Activated CD4-positive, alpha-beta T cell treated with anti-CD3 and anti-CD28 coated beads, Interleukin-2, Interleukin-4, amounts not matched to agents 100 ng/mL and 50 ng/mL, durations not matched to agents 16 hours and 8 hours (primary cell): ENCODE measurements around the gene FZD10.

Experiments used
- DNase-seq: peaks from one replicate; pipeline ENCODE4 v3.0.0-alpha.2; 2020; ENCODE audit warnings: low spot score

Gene FZD10

DNA sequence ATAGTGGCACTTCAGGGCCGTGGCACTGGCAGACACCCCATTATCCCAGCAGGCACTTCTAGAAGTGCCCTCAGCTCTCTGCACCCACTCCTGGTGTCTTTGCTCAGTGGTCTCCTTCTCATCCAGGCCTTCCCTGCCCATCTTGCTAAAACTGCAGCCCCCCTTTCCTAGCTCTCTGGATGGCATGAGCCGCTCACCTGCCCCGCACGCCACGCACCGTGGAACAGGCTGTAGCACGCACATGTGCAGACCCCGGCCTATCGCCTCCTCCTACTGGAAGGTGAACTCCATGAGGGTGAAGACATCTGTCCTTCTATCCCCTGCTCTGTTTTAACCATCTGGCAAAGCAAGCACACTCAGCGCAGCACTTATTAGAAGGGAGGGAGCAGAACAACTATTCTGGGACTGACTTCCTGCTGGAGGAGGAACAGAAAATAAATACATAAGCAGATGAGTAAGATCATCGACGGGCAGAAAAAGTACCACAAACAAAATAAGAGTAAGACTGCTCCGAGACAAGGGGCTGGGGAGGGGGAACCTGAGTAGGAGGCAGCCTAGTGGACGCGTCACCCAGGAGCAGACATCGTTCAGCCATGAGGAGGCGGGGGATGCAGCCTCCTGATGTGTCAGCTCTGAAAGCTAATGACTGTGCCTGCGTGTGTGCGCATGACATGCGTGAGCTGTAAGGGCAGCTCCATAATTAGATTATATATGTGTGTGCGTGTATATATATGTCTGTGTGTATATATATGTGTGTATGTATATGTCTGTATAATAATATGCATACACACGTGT is 7.8 kb upstream of the FZD10 start:
- no peak for DNase-seq

DNA sequence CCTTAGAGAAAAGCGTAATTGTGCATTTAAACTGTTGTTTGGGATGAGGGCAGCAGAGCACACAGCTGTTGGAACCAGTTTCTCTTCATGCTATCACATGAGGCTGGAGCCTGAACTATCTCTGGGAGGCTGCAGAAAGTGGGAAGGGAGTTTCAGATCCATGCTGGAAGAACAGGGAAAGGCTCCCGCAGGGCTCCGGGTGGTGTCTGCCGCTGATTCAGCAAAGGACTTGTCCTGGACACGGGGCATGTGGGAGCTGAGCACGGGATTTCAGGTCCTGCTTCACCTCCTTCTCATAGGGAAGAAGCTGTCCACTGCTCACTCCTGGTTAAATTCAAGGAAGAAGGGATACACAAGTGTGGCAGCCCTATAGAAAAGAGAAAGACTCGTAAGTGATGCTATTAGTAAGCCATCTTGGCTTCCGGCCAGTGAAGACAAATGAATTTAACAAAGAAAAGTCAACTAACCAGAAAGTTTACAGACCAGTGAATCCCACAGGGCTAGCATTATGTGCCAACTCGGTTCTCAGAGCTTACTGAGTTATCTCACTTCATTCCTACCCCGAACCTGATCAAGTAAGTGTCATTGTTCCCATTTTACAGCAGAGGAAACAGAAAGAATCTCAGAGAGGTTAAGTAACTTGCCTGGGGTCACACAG is 6.7 kb upstream of the FZD10 start:
- no peak for DNase-seq

DNA sequence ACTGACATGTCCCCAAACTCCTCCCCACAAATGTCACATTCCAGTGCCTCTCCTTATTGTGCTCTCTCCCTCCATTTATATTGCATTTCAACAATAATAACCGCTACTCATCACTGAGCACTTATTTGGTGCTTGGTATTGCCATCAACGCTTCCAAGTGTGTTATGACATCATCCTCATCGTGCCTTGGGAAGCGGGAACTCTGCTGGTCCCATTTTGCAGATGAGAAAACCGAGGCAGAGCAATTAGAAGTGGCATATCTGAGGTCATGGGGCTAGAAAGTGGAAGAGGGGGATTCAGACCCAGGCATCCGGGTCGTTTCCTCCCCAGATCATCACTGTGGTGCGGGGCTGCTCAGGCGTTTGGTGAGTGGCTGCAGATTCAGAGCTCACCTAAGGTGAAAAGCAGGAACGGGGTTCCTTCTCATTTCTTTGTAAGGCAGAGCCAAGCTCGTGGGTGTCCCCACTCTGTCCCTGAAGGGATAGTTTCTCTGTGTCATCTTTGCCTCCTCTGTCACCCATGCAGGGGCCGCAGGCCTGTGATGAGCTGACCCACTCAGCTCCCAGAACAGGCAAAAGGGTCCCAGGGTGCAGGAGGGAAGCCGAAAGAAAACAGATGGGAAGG is 5.5 kb upstream of the FZD10 start:
- no peak for DNase-seq

DNA sequence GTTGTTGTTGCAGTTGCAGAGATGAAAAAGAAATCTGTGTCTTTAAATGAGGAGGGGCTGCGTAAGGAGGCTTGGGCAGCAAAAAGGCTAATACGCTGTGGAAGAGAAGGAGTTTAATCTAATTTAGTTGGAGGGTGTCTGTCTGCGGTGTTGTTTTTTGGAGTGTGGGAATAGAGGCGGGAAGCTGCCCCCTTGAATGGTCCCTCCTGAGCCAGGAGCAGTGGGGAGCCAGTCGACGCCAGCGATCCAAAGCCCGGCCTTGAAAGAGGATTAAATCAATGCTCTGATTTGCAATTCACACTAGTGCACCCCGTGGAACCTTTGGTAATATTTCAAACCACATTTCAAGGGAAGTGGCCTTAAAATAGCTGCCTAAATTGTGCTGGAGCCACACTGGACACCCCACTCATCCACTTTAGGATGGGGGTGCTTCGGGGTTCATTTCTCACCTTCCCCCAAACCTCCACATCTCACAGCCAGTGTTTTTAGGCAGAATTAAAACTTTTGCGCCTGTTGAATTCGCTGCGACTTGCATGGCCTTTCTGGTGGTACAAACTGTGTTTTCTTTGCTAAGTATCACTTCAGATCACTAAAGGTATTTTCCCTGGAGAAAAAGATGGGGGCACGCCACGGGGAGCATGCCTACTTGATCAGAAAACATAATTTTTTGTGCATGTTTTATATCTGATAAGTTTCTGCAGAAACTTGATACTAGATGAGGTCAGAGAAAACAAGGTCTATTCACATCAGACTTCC is 4.1 kb upstream of the FZD10 start:
- DNase-seq, result no peak

DNA sequence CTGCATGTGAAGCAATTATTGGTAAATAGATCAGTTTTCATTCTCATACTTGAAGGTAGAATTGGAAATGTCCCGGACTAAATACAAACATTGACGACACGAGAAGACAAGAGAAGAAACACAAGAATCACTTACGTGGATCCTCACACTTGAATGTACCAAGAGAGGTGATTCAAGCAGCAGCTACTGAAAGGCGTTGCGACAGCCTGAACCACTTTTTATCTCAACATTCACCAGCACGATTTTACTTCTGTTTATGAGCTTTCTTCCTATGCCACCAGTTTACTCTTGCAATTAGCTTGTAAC is 3.6 kb upstream of the FZD10 start:
- no peak for DNase-seq

DNA sequence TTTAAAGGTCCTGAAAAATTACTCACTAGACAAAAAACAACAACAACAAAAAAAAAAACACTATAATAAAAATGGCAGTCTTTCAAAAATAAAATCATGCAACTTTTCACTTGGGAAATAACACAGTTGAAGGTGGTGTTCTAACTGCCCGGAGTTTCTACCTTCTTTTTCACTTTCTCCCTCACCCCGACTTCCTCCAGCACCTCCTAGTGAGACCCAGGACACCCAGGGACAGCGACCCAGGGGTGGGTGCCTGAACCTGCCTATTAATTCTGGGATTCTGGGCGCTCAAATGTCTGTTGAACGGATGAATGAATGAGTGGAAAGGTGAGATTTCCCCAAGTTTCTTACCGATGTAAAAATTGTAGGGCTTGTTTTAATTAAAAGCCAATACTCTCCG is 2.0 kb upstream of the FZD10 start:
- DNase-seq, result no peak

DNA sequence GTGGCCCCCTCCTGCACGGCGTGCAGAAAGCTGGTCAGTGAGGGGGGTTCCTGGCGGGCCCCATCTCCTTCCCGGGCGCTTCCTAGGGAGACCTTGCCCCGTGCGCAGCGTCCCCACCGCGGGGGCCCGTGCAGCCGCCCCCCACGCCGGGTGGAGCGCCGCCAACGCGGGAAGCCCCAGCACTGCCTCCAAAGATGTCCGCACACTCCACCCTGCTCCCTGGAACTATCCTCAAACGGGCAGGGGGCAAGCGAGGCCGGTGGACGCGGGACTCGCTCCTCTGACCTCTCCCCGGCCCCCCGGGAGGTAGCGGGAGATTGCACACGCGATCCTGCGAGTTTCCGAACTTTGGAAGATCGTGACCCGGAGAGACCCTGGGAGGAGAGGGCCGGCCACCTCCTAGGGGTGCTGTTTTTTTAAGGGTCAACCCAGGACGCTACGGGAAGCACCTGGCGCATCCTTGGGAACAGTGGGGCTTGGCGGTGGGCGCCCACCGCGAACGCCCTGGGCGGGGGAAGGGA is 1.5 kb upstream of the FZD10 start:
- no peak for DNase-seq

DNA sequence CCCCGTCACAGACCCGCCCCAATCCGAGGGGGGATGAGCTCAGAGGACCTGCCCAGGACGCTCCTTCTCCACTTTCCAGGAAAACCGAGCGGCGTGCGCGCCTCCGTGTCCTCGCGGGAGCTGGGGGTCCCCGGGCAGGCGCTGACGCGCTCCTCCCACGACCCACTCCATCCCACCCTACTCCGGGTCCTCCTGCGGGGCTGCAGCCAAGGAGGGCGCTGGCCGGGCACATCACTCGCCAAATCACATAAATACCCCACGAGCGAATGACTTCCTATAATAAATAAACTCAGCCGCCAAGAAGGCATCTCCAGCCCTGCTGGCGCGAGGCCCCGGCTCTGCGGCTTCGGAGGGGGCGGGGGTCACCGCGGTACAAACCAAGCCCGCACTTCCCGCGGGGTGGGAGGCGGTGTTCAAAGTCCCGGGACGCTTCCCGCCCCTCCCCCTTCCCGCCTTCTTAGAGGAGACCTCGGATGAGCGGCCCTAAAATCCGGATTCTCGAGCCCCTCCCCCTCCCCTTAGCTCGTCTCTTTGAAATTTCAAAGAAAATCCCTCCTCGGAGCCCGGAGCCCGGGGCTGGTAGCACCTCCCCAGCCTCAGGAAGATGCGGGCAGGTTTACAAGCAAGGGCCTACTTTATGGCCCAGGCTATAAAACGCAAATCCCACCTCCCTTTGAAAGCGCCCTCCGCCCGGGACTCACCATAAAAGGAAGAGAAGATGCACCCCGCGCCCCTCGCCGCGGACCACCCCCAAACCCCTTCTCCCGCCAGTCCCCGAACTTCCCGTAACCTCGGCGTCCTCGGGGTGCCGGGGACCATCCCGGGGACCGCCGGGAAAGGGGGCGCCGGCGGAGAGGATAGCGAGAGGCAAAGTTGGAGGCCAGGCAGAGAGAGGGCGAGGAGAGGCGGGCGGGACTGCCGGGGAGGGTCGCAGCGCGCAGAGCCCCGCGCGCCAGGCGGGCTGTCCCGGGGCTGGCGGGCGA is 712 bp upstream of the FZD10 start:
- no peak for DNase-seq

DNA sequence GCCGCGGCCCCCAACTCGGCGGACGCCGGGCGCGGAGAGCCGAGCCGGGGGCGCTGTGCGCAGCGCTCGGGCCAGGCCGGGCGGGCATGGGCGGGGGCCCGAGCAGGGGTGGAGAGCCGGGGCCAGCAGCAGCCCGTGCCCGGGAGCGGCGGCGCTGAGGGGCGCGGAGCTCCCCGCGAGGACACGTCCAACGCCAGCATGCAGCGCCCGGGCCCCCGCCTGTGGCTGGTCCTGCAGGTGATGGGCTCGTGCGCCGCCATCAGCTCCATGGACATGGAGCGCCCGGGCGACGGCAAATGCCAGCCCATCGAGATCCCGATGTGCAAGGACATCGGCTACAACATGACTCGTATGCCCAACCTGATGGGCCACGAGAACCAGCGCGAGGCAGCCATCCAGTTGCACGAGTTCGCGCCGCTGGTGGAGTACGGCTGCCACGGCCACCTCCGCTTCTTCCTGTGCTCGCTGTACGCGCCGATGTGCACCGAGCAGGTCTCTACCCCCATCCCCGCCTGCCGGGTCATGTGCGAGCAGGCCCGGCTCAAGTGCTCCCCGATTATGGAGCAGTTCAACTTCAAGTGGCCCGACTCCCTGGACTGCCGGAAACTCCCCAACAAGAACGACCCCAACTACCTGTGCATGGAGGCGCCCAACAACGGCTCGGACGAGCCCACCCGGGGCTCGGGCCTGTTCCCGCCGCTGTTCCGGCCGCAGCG is 639 bp downstream of the FZD10 start:
- no peak for DNase-seq

DNA sequence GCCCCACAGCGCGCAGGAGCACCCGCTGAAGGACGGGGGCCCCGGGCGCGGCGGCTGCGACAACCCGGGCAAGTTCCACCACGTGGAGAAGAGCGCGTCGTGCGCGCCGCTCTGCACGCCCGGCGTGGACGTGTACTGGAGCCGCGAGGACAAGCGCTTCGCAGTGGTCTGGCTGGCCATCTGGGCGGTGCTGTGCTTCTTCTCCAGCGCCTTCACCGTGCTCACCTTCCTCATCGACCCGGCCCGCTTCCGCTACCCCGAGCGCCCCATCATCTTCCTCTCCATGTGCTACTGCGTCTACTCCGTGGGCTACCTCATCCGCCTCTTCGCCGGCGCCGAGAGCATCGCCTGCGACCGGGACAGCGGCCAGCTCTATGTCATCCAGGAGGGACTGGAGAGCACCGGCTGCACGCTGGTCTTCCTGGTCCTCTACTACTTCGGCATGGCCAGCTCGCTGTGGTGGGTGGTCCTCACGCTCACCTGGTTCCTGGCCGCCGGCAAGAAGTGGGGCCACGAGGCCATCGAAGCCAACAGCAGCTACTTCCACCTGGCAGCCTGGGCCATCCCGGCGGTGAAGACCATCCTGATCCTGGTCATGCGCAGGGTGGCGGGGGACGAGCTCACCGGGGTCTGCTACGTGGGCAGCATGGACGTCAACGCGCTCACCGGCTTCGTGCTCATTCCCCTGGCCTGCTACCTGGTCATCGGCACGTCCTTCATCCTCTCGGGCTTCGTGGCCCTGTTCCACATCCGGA is 1.4 kb downstream of the FZD10 start:
- no peak for DNase-seq

DNA sequence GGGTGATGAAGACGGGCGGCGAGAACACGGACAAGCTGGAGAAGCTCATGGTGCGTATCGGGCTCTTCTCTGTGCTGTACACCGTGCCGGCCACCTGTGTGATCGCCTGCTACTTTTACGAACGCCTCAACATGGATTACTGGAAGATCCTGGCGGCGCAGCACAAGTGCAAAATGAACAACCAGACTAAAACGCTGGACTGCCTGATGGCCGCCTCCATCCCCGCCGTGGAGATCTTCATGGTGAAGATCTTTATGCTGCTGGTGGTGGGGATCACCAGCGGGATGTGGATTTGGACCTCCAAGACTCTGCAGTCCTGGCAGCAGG is 1.9 kb downstream of the FZD10 start:
- DNase-seq, result no peak

DNA sequence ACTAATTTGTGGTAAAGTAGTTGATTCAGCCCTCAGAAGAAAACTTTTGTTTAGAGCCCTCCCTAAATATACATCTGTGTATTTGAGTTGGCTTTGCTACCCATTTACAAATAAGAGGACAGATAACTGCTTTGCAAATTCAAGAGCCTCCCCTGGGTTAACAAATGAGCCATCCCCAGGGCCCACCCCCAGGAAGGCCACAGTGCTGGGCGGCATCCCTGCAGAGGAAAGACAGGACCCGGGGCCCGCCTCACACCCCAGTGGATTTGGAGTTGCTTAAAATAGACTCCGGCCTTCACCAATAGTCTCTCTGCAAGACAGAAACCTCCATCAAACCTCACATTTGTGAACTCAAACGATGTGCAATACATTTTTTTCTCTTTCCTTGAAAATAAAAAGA is 2.7 kb downstream of the FZD10 start:
- DNase-seq, result no peak

DNA sequence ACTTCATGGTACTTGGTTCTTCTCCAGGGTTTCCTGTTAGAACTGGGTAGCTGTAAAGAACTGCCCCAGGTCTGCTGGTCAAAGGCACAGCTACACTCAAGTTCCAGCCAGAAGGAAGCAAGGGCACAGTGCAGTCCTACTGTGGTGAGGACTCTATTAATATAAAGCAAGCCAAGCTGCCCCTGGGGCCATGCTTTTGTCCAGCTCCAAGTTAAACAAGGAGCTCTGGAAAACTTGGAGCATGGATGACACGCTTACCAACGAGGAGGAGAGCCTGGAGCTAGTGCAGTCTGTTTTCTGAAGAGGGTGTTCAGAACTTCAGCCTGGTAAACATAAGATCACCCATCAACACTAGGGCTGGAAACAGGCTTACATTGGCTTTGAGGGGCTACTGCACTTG is 4.0 kb downstream of the FZD10 start:
- no peak for DNase-seq

DNA sequence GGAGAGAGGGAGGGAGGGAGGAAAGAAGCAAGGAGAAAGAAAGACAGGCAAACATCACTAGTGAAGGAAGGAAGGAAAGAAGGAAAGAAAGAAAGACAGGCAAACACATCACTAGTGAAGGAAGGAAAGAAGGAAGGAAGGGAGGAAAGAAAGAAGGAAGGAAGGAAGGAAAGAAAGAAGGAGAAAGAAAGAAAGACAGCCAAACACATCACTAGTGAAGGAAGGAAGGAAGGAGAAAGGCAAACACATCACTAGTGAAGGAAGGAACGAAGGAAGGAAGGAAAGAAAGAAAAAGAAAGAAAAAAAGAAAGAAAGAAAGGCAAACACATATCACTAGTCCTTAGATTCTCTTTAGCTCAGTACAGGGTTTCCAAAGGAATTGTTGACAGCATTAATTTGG is 5.3 kb downstream of the FZD10 start:
- DNase-seq, result no peak

DNA sequence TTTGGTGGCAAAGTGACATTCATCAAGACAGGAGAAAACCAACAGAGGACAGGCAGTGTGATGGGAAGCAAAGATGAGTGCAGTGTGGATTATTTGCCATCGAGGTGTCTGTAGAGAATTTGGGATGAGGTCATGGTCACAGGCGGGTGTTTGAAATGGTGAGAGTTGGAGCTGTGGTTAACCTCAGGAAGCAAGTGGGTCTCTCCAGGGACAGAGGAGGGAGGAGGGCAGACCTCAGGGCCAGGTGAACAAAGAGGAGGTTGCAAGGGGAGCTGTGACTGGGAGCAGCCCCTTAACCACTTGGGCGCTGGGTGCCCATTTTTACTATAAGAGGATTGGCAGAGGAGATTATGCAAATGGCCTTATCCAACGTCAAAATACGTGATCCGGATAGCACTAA is 7.0 kb downstream of the FZD10 start:
- no peak for DNase-seq

DNA sequence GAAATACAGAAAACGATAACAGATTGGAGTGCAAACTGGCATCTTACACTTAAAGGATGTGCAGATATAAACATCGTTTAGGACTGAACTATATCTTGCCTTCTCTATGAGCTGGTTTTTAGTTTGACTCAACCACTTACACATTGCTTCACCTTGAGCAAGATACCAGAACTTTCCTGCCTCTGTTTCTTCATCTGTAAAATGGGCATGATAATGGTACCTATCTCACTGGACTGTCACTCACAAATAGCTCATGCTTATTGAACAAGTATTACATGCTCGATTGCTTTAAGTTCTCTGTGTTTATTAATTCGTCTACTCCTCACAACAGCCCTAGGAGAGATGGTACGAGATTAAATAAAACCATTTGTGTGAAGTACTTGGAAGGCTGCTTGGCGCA is 7.7 kb downstream of the FZD10 start:
- DNase-seq, result no peak

DNA sequence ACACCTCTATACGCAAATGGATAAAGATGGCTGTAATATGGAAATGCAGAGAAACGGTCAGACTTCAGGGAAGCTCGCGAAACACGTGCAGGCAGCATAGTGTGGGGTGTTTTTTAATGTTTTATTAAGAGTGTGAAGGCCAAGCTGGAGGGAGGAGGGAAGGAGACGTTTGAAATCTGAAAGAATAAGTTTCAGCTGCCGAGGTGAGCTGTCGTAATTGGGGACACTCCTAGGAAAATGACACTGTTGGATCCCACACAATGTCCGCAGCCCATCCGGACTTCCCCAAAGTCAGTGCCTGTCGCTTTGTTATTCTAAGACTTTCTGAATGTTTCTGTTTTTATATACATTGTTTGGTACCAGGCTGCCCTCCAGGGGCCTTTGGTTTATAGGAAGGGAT is 8.3 kb downstream of the FZD10 start:
- no peak for DNase-seq

DNA sequence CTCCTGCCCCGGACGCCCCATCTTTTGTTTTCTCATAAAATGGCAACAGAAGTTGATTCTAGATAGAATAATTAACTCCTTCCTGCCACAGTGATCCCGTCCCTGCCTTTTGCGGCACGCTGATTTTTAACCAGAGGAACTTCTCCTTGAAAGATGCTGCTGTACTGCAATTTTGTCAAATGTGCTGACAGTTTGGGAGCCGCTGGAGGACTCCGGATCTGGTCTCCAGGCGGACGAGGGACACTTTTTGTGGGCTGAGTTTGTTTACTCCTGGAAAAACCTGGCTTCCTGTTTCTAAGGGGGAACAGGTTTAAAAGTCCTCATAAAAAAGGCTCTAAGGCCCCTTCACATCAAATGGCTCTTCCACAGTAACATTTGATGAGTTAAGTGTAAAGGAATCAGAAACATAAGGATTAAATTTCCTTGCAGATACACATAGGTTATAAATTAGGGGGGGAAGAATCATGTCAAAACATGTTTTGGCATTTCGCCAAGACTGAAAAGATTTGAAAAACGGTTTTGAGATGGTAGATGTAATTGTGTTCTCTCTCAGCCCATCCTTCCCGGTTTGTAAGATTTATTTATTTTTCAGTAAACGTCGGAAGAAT is 15.5 kb downstream of the FZD10 start:
- no peak for DNase-seq

DNA sequence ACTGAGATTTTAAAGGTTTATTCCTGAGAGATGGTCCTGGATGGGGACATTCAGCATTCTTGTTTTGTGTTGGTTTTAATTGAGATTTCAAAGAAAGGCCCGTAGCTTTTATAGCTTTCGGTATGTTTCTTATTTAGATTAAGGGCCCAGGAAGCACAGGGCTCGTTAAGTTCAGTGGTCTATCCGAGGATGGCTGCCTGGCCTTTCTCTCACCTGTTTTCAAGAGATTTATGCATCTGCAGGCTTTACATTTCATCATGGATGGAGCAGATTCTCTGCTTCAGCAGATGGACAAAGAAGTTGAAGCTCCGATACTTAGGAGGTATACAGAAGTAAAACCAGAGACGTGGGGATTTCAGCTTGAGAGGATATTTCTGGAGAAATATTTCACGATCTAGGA is 16.0 kb downstream of the FZD10 start:
- DNase-seq, result no peak

DNA sequence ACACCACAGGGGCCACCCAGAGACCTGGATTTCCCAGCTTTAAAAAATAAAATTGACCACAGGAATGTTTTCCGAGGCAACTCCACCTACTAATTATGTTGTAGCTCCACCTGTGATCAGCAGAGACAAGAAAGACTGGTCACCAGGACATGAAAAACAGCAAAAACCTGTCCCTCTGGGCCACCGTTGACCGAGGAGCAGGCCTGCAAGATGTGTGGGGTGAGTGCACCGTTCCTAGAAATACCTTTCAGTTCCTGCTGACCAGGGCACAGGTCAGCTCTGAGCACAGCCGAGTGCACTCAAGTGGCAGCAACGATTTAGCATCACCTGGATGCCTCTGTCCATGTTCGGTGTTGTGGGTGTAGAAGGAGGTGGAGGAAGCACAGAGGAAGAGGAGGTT is 16.9 kb downstream of the FZD10 start:
- no peak for DNase-seq
